Transverse colon (tissue), 4 donors: ENCODE results near the gene SNRNP27. TPM values are rescaled to one million over a fixed set of nuclear protein-coding genes. Genes with fewer than 3 reads are reported as not detected.
"Not testable (repeated sequence)": the region's sequence is repeated elsewhere in the genome, so short reads cannot be mapped to it uniquely, and the experiment has no call there.

ENCODE experiments used
- DNase-seq: peaks from one replicate; pipeline ENCODE4 v3.0.0-alpha.2; 2019
- H3K27ac ChIP-seq, 4 donors: fragments of 200-600 bp; sonication (generic); 2 replicates each; pipeline ENCODE4 v1.5.1; 2016 to 2018; ENCODE audit warnings: inconsistent platforms in 4 of 4
- H3K27me3 ChIP-seq: fragments of 200-600 bp; sonication (generic); 2 replicates; pipeline ENCODE4 v1.5.1; 2017; ENCODE audit warnings: inconsistent platforms
- H3K36me3 ChIP-seq, 4 donors: fragments of 200-600 bp; sonication (generic); 2 replicates each; pipeline ENCODE4 v1.5.1; 2017 to 2019; ENCODE audit warnings: inconsistent platforms in 4 of 4
- H3K4me1 ChIP-seq, 4 donors: fragments of 200-600 bp; sonication (generic); 2 replicates each; pipeline ENCODE4 v1.5.1; 2017 to 2020; ENCODE audit warnings: inconsistent platforms in 4 of 4
- H3K4me3 ChIP-seq, 4 donors: fragments of 200-600 bp; sonication (generic); 1 replicate in 1 of 4; 2 replicates in 3 of 4; pipeline versions ENCODE4 v1.5.1 to v1.6.1; 2017 to 2019; ENCODE audit warnings: inconsistent platforms in 4 of 4
- H3K9me3 ChIP-seq, 2 donors: fragments of 200-600 bp; sonication (generic); 2 replicates each; pipeline ENCODE4 v1.5.1; 2017 to 2019; ENCODE audit warnings: inconsistent platforms in 2 of 2
- CTCF ChIP-seq, 5 experiments: fragments of 200-600 bp in 3 of 5; fragments of 450-650 bp in 2 of 5; sonication (generic) in 3 of 5; IDR thresholded peaks; 1 replicate in 2 of 5; 2 replicates in 3 of 5; pipeline ENCODE4 v1.5.1; 2016 to 2017; ENCODE audit warnings: antibody characterized with exemption in 5 of 5, inconsistent platforms in 3 of 5, mild to moderate bottlenecking in 2 of 5, moderate library complexity in 1 of 5
- EP300 ChIP-seq: sonication (generic); formaldehyde crosslinking; IDR thresholded peaks from one replicate; pipeline ENCODE4 v1.6.1; 2017; ENCODE audit warnings: antibody characterized with exemption, low read depth
- POLR2A ChIP-seq: fragments of 450-650 bp; IDR thresholded peaks from one replicate; pipeline ENCODE4 v1.6.1; 2016; ENCODE audit warnings: antibody characterized with exemption, mild to moderate bottlenecking, moderate library complexity
- POLR2AphosphoS5 ChIP-seq, 3 donors: sonication (generic); formaldehyde crosslinking; IDR thresholded peaks; one replicate each; pipeline ENCODE4 v1.6.1; 2016; ENCODE audit warnings: antibody characterized with exemption in 3 of 3
- WGBS, 2 donors: methylation state at CpG; one replicate each; pipeline ENCODE4 v1.1.5; 2018; ENCODE audit warnings: low coverage in 1 of 2; 5-methylcytosine and 5-hydroxymethylcytosine counted together
- in situ Hi-C, 4 donors: fragments of 200-750 bp; cut with MboI; loops; one replicate each; pipeline versions ENCODE4 v1.15.0 to v1.15.1; 2017; ENCODE audit warnings: low sequenced_read_pairs in 3 of 4, low pct_ligation_motif_present in 1 of 4, low pct_unique_long_range_greater_than_20kb in 1 of 4
- intact Hi-C: fragments of 100-400 bp; cut with DNase I; formaldehyde crosslinking; loops from one replicate; pipeline ENCODE4 v1.15.1; 2023; ENCODE audit warnings: low total_unique reads
- small RNA-seq, 4 donors: library from RNA; depleted of rRNA; stranded (forward); fragments of <200 nt; gene quantifications; one replicate each; pipeline ENCODE3, GENCODE V24; 2016
- total RNA-seq, 4 donors: library from RNA; depleted of rRNA; stranded (reverse); fragments of >200 nt; gene quantifications; one replicate each; pipeline ENCODE4 v1.1.0, GENCODE V29; 2016

SNRNP27 gene
- total RNA-seq, 4 donors from 2014 or later, result 2.4 to 75.4 (median 63.6) TPM

DNA sequence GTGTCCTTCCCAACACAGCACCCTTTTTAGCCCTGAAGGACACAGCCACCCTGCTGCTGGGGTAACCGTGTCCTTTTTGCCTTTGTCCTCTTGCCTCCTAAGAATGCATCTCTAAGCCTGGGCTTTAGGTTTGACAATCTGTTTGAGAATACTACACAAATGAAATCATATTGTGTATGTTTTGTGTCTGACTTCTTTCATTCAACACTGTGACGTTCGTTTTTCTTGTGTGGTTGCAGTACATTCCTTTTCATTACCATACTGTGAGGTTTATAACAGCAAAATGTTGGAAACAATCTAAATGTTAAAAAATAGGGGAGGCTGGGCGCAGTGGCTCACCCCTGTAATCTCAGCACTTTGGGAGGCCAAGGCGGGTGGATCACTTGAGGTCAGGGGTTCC is 56.5 kb downstream of the SNRNP27 start:
- in situ Hi-C loops (no loop called here), intact Hi-C loops (no loop called here)
- H3K27me3 ChIP-seq, result peaks cover 13% of the 10 kb centered on the region
- H3K9me3 ChIP-seq, result no peaks in the 10 kb centered on the region
- 60 to 74% methylated on average over 4 to 5 of the region's 5 CpGs for WGBS, 2 donors
- DNase-seq, result no peak
- H3K36me3 ChIP-seq, result no peaks in the 10 kb centered on the region
- TF ChIP-seq POLR2A, result no peak
- no peak for TF ChIP-seq POLR2AphosphoS5 (IDR thresholded peaks at IDR 0.05)
- TF ChIP-seq EP300, result no peak
- no peak for TF ChIP-seq CTCF (IDR thresholded peaks at IDR 0.05)
- peaks cover 0 to 6% (median 2%) of the 10 kb centered on the region in 4 donors for H3K4me1 ChIP-seq
- no peak overlapping the region for H3K4me3 ChIP-seq
- no peak overlapping the region for H3K27ac ChIP-seq

DNA sequence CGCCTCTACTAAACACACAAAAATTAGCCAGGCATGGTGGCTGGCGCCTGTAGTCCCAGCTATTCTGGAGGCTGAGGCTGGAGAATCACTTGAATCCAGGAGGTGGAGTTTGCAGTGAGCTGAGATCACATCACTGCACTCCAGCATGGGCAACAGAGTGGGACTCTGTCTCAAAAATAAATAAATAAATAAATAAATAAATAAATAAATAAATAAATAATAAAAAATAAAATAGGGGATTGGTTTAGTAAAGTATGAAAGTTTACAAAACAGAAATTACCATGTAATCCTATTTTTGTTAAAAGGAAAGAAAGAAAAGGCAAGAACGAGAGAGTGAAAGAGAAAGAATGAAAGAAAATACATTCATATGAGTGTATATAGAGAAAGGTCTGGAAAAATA is 56.9 kb downstream of the SNRNP27 start:
- H3K36me3 ChIP-seq, DNase-seq, H3K9me3 ChIP-seq, in situ Hi-C loops, H3K4me1 ChIP-seq, intact Hi-C loops, H3K27ac ChIP-seq, H3K4me3 ChIP-seq: not testable (repeated sequence)
- H3K27me3 ChIP-seq, result peaks cover 13% of the 10 kb centered on the region
- WGBS, 2 donors, result 93 to 100% methylated on average over 1 to 3 of the region's 3 CpGs

DNA sequence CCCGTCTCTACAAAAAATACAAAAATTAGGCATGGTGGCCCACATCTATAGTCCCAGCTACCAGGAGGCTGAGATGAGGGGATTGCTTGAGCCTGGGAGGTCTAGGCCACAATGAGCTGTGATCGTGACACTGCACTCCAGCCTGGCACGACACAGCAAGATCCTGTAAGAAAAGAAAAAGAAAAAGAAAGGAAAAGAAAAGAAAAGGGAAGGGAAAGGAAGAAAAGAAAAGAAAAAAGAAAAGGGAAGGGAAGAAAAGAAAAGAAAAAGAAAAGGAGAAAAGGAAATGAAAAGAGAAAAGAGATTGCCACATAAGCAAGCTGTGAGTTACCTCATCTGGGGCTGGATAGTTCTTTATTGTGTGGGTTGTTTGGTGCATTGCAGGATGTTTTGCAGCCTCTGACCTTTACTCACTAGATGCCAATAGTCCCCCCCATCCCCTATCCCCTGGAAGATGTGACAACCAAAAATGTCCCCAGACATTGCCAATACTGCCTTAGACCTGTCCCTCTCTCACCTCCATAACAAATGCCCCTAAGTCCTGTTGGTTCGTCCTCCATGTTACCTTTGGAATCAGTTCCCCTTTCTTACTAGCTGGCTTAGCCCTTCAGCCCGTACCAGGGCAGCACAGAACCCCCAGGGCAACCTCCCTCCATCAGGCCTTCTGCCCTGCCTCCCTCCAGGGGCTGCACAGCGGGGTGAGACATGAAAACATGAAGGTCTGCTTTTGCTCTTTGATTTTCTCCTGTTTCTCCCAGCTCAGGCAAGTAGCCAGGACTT is 58.8 kb downstream of the SNRNP27 start:
- H3K27me3 ChIP-seq, result peaks cover 13% of the 10 kb centered on the region
- H3K4me1 ChIP-seq, result no peaks in the 10 kb centered on the region
- H3K36me3 ChIP-seq, result no peaks in the 10 kb centered on the region
- no peak for DNase-seq
- no peaks in the 10 kb centered on the region for H3K9me3 ChIP-seq
- H3K27ac ChIP-seq, result no peak overlapping the region
- intact Hi-C loops, result no loop called here
- in situ Hi-C loops, result no loop called here
- no peak overlapping the region for H3K4me3 ChIP-seq
- TF ChIP-seq POLR2A (no peak), EP300 (no peak), POLR2AphosphoS5 (IDR thresholded peaks at IDR 0.05) (no peak), CTCF (IDR thresholded peaks at IDR 0.05) (no peak)
- 78 to 84% methylated on average over 2 to 6 of the region's 6 CpGs for WGBS, 2 donors

- intact Hi-C loops (no loop called here), in situ Hi-C loops (no loop called here)
- no peaks in the 10 kb centered on the region for H3K4me1 ChIP-seq
- 89 to 96% methylated on average over 1 of the region's 1 CpG for WGBS, 2 donors
- H3K36me3 ChIP-seq, result no peaks in the 10 kb centered on the region
- H3K9me3 ChIP-seq, result no peaks in the 10 kb centered on the region
- peaks cover 8% of the 10 kb centered on the region for H3K27me3 ChIP-seq
- no peak for DNase-seq
- TF ChIP-seq CTCF (IDR thresholded peaks at IDR 0.05) (no peak), POLR2AphosphoS5 (IDR thresholded peaks at IDR 0.05) (no peak), EP300 (no peak), POLR2A (no peak)
- no peak overlapping the region for H3K4me3 ChIP-seq
- H3K27ac ChIP-seq, result no peak overlapping the region
Observed at GRCh38 chr2:69954084-69954483, 60.3 kb downstream of the SNRNP27 start.

Small RNAs within 50 kb of the gene (small RNA-seq; reads per million reads assigned to genes)
- 0 reads per million in 4 donors for gene RPL23AP92

Other genes with a start within 250 kb of the SNRNP27 start
- gene ANXA4, start 151.8 kb upstream of the SNRNP27 start, total RNA-seq, result 100 to 1,000 TPM in 2 of 4 donors, 10 to 100 TPM in 2; 33.3 to 125 (median 99.4) TPM
- gene GMCL1, start 64.3 kb upstream of the SNRNP27 start, total RNA-seq, result 10 to 100 TPM in 3 of 4 donors, 1 to 10 TPM in 1; 5.0 to 82.3 (median 20.9) TPM
- 100 to 1,000 TPM in 2 of 4 donors, 10 to 100 TPM in 2; 11.7 to 154 (median 113) TPM for gene MXD1, start 21.2 kb downstream of the SNRNP27 start, total RNA-seq
- gene ASPRV1, start 67.7 kb downstream of the SNRNP27 start, total RNA-seq, result 1 to 10 TPM in 1 of 4 donors, under 1 TPM in 1, not detected in 2; 0.95 to 1.2 TPM
- gene PCBP1, start 193.5 kb downstream of the SNRNP27 start, total RNA-seq, result 100 to 1,000 TPM; 103 to 189 (median 149) TPM